NCI-H146 (cell line): ENCODE data around the gene ELOVL7.
A peak's percentile ranks its signal among the peaks of the same experiment; 100 is the strongest.
"Not testable (repeated sequence)": the region's sequence is repeated elsewhere in the genome, so short reads cannot be mapped to it uniquely, and the experiment has no call there.

Experiments
- DNase-seq: peaks from one replicate; lab custom pipeline; 2025; lab: John Stamatoyannopoulos, UW

Gene ELOVL7

DNA sequence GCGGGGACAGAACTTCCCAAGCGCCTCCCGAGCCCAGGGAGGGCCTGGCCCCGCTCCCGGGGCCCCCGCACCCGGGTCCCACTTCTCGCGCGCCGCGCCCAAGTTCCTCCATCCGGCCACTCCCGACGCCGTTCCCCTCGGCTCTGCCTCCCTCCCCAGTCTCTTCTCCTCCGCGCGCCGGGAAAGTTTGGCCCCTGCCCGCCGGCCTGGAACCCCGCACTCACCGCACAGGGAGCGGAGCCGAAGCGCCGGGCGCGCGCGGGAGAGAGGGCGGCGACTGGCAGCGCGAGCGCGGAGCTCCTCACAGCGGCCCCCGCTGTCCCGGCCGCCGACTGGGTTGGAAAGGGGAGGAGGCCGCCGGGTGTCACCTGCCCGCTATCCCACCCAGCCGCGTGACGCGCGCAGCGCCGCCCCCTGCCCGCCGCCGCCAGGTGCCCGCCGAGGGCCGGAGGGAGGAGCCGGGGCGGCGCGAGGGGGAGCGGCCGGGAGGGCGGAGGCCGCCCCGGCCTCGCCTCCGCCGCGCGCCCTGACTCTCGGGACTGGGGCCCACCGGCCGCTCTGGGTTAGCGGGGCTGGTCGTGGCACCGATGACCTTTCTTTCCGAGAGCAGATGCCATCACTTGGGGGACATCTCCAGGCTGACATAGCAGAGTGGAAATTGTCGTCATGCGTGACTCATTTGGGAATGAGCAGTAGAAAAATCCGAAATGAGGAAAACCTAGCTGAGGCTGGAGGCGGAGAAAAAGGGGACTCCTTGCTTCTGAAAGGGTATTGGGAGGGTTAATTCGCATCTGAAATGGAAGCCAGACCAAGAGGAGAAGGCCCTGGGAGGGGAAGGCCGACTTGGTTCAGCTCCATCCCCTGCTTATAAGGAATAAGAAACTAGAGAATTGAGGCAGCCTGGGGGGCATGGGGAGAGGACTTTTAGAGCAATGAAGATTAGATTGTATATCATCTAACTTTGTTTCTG lies at the start of gene ELOVL7:
Gene ELOVL7 (minus strand): TSS at position 334 of the 970 bp plus-strand sequence. CDS start 56,872 bp downstream, outside the sequence.
- DNase-seq, result peak; percentile 92

DNA sequence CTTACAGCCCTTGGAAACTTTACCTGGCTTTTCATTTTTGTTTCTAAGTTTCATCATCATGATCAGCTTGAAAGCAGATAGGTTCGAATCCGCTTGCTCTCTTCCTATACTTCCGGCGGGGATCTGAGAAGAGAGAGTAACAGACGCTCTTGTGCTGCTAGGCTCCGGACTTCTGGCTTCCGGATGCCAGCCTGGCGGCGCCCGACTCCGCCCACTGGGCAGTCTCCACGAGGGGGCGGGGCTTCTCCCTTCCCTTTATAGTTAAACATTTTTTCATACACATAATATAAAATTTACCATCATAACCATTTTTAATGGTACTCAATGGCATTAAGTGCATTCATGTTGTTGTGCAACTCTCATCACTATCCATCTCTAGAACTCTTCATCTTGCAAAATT lies 49.5 kb upstream of the ELOVL7 start:
- no peak for DNase-seq

DNA sequence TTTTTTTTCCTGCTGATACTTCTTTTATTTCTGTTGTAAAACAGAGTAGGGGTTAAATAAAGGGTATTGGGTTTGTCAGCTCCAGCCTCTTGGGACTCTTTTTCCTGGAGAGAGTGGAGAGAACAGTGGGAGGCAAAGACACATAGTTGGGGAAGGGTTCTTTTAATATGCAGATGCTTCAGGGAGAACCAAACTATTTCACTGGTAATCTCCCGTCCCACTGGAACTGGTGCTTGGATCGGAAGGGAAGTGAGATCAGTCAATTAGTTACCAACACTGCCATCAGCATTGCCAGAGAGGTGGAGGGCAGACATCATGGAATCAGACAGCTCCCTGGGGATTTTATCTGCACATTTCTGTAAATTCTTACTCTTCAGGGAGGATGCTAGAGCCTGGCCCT lies 47.6 kb upstream of the ELOVL7 start:
- no peak for DNase-seq

DNA sequence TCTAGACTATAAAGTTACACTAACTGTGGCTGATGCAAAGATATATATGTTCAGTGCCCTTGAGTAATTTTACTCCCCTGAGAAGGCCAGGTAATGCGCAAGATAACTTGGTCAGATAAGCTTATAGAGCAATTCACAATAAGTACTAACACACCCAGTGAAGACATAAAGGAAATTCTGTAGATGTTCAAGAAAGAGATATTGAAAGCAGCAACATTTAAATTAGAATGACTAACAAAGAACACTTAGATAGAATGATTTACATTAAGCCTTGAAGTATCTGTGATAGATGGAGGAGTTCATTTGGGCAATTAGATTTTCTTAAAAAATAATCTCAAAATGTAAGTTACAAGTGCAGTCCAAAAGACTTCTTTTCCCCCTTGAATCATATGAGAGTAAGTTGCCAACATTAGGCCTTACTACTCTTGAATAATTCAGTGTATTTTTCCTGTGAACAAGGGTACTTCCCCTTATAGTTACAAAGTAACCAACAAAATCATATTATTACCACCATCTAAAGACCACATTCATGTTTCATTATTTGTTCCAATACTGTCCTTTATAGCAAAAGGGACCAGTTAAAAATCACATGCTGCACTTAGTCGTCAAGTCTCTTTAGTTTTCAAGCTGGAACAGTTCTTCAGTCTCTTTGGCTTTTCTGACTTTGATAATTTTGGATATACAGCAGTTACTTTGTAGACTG lies 44.4 kb upstream of the ELOVL7 start:
- DNase-seq, result no peak

DNA sequence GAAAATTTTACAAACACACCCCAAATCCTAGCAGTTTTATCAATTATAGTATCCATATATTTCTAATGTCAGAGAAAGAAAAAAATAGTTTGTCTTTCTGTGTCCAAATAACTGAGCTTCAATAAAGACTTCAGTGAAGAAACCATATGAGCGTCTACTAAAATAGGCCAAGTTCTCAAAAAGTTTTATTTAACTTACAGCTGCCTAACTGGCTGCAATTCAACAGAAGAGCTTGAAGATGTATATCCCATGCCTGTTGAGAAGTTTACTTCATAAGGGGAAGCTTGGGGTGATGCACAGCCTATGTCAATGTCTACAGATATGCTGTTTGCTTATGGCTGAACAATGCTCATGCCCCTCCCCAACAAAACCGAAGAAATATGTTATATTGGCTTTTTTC lies 43.7 kb upstream of the ELOVL7 start:
- DNase-seq, result no peak

DNA sequence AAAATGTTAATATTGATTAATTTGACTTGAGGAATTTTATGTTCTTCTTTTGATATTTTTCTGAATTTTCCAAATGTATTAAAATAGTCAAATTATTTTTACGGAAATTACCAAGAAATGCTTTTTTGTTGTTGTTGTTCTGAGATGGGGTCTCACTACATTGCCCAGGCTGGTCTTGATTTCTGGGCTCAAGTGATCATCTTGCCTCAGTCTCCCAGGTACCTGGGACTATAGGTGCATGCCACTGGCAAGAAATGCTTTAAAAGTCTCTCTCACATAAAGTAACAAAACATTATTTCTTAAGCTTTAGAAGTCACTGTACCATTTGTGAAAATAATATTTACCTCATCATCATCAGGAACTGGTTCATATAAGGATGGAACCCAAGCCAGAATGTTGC lies 43.0 kb upstream of the ELOVL7 start:
- DNase-seq, result no peak

DNA sequence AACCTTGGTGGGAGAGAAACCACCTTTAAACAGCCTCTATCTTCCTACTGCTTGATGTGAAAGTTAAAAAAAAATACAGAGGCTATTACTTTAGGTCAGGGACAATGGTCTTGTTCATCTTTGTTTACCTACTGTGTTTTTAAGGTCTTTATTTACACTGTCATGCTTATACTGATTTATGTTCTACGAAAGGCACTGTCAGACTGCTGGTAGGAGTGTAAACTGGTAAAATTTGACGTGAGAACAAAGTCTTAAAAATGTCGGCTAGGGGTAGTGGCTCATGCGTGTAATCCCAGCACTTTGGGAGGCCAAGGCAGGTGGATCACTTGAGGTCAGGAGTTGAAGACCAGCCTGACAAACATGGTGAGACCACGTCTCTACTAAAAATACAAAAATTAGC lies 42.1 kb upstream of the ELOVL7 start:
- DNase-seq, result no peak

DNA sequence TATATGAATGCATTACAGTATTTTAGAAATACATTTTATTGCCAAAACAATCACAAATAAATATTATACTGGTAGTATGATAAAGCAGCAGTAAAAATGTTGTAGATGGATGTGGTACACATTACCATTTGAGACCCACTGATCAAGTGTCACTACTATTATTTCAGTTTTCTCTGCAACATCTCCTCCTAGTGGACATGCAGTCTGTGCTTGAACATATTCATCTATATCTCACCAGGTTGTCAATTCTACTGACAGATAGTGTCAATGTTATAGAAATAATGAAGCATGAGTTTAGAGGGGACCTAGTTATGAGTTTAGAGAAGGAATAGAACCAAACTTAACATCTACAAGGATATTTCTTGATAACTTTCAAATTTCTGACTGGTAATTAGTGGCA lies 39.2 kb upstream of the ELOVL7 start:
- DNase-seq, result no peak

DNA sequence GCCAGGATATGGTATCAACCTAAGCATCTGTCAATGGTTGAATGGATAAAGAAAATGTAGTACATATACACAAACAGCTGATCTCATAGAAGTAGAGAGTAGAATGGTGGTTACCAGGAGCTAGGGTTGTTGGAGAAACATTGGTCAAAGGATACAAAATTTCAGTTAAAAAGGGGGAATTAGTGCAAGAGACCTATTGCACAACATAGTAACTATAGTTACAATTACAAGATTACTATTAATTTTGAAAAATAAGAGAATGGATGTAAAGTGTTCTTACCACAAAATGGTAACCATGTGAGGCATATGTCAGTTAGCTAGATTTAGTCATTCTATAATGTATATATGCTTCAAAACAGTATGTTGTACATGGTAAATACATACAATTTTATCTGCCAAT lies 28.8 kb upstream of the ELOVL7 start:
- DNase-seq, result no peak

DNA sequence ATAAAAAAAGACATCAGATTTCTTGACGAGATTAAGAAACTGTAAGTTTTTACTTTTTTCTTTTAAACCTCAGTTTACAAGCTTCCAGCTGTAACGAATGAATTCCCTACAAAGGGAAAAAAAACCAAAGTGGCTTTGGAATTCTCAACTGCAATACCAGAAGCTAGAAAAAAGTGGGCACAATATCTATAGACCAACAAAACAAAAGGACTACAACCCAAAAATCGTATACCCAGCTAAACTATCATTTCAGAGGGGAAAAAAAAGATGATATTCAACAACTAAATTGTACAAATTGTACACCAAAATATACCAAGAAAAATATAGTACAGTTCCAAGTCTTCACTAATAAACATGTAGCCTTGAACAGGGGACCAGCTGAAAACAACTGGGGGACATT lies 26.8 kb upstream of the ELOVL7 start:
- no peak for DNase-seq

DNA sequence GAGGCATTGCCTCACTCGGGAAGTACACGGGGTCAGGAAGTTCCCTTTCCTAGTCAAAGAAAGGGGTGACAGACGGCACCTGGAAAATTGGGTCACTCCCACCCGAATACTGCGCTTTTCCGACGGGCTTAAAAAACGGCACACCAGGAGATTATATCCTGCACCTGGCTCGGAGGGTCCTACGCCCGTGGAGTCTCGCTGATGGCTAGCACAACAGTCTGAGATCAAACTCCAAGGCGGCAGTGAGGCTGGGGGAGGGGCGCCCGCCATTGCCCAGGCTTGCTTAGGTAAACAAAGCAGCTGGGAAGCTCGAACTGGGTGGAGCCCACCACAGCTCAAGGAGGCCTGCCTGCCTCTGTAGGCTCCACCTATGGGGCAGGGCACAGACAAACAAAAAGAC lies 16.5 kb upstream of the ELOVL7 start:
- not testable (repeated sequence) for DNase-seq

DNA sequence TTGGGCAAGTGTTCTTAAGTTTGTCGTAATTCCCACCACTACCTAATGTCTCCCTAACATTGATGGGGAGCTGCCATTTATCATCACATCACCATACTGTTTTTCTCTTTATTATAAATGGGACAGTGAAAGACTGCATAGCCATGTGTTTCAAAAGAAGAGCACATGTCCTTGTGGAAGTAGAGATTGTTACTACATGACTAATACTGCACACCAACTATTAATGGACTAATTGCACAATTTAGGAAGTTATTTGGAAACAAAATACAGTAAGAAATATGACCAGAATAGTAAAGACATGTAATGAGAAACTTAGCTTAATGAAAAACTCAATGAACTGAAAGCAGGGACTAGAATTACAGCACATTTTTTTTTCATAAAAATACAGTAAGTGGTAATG lies 12.0 kb upstream of the ELOVL7 start:
- no peak for DNase-seq

DNA sequence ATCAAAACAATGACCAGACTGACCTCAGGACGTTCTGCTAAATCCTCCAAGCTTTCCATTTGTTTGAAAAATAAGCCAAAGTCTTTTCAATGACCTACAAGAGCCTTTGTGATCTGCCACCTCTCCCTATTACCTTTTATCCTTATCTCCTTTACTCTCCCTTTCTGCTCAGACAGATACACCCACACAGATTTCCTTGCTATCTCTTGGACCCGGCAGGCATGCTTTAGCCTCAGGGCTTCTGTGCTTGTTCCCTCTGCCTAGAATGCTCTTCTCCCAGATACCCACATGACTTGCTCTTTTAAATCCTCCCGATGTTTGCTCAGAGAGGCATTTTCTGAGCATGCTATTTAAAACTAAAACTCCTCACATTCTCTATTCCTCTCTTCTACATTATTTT lies 8.9 kb upstream of the ELOVL7 start:
- DNase-seq, result peak; percentile 40

DNA sequence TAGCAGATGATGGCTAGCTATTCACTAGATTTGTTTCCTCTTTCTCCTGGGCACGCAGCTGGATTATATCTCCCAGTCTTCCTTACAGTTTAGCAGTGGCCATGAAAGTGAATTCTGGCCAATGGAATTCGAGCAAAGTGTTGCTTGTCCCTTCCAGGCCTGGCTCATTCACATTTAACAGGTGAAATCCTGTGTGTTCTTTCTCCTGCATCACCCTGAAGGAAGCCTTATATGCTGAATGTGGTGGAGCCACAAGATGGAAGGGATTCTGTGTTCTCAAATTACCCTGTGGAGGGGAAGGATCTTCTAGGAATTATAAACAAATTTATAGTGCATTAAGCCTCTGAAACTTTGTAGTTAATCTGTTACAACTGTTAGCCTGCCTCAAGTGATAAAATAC lies 8.2 kb upstream of the ELOVL7 start:
- DNase-seq, result no peak

DNA sequence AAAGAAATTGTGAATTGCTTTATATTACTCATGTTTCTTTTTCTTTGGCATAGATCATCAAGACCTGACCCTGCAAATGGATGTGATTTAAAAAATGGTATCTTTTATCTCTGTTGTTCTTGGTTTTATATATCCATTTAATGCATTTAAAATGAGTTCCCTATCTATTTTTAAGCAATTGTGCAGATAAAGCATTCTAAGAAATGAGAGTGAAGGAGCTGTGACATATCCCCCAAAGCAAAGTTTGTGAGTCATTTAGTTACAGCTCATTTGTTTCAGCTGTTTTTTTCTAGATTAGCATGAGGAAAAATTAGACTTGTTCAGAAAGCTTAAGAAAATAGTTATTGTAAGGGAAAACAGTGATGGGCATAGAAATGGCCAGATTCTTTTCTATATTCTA lies 7.6 kb upstream of the ELOVL7 start:
- DNase-seq, result no peak

DNA sequence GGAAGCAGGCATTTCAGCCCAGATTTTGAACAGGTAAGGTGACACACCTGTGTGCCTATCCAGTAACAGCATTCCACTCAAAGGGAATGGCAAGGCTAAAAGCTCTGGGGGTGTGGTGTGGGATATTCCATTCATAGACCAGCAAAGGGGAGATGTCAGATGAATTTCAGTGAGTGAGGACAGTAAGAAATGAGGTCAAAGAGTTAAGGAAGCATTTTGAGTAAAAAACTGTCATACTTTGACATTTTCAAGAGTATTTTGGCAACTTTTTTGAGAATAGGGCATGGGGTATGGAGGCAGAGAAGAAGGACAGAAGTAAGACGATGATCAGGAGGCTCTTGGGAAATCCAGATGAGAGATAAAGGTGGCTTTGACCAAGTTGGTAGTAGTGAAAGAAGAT lies 2.2 kb upstream of the ELOVL7 start:
- no peak for DNase-seq

DNA sequence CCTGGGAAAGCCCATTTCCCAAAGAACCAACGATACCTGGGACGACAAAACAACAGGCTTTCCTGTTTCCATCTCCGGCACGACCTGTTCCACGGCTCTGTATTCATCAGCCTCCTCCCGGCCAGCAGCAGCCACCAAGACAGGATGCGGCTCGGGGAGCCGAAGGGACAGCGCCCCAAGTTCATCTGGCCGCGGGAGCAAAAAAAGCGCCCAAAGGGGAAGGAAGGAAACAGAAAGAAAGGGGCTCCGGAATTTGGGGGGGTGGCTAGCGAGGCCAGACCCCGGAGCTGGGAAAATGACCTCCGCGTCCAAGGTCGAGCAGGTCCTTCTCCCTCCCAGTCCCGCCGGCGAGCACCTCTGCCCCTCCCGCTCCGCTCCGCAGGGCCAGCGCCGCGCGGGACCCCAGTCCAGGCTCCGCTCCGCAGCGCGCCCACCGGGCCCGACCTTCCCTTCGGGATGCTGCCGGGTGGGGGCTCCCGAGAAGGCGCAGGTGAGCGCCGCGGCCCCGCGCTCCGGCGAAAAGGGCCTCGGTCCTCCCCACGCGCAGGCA lies 608 bp downstream of the ELOVL7 start:
- DNase-seq, result peak; percentile 54

DNA sequence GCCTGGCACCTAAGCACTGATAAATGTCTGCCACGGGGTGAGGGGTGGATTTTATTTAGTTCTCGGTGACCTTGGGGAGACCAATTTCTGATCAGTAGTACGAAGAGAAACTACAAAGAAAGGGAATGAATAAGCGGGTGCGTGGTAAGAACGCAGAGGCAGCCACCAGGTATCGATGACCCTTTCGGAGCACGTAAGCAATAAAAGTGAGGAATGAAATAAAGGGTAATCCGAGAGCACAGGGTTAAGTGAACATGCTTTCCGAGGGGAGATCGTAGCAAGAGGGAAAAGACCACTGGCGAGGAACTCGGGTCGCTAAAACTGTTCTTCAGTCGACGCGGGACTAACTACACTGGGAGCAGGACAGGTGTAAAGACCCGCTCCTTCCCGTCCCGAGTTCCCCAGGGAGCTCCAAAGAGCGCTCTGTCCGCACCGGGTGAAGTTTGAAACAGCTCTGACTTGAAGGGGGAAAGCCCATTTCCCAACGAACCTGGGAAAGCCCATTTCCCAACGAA lies 1.1 kb downstream of the ELOVL7 start:
- peak; percentile 54 for DNase-seq

DNA sequence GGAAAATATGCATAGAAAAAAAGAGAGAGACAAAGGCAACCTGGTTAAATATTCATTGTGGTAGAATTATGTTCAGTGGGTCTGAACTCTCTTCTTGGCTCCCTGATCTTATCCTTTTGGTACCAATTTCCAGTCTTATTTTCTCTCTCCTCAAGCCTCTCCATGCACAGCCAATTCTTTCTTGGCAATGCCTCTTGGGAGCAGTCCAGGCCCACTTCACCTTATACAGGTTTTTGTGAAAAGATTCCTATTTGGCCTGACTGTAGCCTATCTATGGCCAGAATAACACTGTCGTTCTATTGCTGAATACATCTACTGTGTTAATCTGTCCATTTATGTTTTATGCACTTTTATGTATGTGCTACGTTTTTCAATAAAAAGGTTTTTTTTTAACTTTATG lies 2.7 kb downstream of the ELOVL7 start:
- no peak for DNase-seq

DNA sequence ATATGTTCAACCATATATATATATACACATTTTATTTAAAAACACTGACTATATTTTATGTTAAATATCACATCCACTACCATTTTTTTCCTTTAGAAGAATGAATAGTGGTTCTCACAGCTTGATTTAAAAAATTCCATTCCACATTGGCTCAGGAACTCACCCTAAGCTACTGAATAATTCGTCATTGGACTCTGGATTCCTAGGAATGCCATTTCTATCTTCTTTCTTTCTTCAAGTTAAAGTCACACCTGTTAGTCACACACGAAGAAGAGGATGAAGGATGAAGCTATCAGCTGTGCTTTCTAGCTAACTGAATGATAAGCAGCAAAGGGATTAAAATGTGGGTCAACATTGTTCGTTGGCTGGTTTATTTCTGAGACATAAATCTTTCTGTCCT lies 7.9 kb downstream of the ELOVL7 start:
- no peak for DNase-seq

DNA sequence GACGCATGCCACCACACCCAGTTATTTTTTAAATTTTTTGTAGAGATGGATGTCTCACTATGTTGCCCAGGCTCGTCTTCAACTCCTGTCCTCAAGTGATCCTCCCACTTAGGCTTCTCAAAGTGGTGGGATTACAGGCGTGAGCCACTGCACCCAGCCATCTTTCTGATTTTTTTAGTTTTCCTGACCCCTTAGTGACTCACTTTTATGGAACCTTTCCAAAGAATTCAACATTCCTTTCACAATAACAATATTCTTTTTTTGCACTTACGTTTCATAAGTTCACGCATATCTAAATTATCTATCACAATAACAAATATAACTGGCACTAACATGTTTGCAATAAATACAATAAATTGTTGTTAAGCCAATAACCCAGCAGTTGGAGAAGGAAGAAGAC lies 8.5 kb downstream of the ELOVL7 start:
- no peak for DNase-seq

DNA sequence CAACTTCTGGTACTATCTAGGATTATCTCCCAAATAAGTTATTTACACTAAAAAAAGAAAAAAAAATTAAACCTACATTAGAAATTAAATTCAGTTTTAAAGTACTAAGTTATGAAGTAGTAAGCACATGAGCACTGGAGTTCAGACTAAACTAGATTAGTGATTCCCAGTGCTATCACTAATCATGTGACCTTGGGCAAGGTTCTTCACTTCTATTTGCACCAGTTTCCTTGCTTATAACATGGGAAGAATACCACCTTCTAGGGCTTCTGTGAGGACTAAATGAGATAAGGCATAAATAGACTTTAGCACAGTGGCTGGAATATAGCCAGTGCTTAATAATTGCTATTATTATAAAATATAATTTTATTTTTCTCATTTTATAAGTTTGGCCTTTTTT lies 10.5 kb downstream of the ELOVL7 start:
- DNase-seq, result no peak

DNA sequence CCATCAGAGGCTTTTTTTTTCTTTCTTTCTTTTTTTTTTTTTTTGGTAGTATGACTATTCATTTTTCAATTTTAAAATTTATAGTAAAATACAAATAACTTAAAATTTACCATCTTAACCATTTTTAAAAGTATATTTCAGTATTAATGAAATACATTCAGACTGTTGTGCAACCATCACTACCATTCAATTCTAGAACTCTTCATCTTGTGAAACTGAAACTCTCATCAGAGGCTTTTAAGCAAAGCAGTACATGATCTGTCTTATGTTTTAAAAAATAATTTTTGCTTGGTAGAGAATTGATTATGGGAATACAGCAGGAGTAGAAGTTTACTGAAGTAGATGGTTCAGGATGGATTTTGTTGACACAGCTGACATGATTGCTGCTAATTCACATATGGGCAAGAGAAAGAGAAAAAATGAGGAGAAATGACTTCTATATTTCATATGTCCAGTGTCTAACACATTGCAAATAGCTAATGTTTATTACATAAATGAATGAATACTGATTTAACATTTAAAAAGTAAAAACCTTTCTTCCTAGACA lies 13.4 kb downstream of the ELOVL7 start:
- DNase-seq, result no peak
